Fibroblast of skin of right biceps (primary cell): ENCODE measurements around the gene MIA3.
"Not testable (repeated sequence)": the region's sequence is repeated elsewhere in the genome, so short reads cannot be mapped to it uniquely, and the experiment has no call there.

Experiments
- DNase-seq: peaks from one replicate; pipeline ENCODE4 v3.0.0-alpha.2; 2013

Gene MIA3, protein sequence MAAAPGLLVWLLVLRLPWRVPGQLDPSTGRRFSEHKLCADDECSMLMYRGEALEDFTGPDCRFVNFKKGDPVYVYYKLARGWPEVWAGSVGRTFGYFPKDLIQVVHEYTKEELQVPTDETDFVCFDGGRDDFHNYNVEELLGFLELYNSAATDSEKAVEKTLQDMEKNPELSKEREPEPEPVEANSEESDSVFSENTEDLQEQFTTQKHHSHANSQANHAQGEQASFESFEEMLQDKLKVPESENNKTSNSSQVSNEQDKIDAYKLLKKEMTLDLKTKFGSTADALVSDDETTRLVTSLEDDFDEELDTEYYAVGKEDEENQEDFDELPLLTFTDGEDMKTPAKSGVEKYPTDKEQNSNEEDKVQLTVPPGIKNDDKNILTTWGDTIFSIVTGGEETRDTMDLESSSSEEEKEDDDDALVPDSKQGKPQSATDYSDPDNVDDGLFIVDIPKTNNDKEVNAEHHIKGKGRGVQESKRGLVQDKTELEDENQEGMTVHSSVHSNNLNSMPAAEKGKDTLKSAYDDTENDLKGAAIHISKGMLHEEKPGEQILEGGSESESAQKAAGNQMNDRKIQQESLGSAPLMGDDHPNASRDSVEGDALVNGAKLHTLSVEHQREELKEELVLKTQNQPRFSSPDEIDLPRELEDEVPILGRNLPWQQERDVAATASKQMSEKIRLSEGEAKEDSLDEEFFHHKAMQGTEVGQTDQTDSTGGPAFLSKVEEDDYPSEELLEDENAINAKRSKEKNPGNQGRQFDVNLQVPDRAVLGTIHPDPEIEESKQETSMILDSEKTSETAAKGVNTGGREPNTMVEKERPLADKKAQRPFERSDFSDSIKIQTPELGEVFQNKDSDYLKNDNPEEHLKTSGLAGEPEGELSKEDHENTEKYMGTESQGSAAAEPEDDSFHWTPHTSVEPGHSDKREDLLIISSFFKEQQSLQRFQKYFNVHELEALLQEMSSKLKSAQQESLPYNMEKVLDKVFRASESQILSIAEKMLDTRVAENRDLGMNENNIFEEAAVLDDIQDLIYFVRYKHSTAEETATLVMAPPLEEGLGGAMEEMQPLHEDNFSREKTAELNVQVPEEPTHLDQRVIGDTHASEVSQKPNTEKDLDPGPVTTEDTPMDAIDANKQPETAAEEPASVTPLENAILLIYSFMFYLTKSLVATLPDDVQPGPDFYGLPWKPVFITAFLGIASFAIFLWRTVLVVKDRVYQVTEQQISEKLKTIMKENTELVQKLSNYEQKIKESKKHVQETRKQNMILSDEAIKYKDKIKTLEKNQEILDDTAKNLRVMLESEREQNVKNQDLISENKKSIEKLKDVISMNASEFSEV (N-terminal part only)

GRCh38 chr1:222618001-222618879 lies at the start of gene MIA3:
Gene MIA3 (plus strand): TSS chr1:222618097. CDS start chr1:222618111, 14 bp downstream.
- DNase-seq, result no peak

GRCh38 chr1:222570837-222571236 lies 47.1 kb upstream of the MIA3 start:
- no peak for DNase-seq

DNA sequence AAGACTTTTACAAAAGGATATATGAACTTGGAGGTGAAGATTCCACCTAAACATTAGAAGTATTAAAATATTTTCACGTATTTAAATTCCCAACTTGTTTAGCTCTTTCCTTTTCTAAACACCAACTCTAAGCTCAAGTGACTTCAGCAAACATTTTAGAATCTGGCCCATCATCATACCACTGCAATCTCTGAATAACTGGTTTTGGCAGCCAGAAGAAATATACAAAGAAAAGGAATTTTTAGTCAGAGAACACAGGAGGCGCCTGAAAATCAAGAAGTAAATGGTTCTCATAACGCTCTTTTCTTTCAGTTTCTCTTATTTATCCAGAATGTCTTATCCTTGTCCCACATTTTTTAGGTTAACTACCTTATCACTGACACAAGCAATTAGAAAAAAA lies 38.6 kb upstream of the MIA3 start:
- DNase-seq, result no peak

GRCh38 chr1:222582099-222582774 lies 35.7 kb upstream of the MIA3 start:
- peak; percentile 44 for DNase-seq

DNA sequence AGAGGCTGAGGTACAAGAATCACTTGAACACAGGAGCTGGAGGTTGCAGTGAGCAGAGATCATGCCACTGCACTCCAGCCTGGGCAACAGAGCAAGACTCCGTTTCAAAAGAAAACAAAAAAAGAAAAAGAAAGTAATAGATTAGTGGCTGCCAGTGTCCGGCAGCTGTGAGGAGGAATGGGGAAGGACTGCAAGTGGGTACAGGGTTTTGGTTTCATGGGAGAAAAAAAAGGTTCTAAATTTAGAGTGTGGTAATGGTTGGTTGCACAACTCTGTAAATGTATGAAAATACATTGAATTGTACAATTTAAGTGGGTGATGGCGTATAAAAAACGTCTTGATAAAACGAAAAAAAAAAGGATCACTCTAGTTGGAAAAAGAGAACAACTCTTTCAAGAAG lies 34.8 kb upstream of the MIA3 start:
- no peak for DNase-seq

DNA sequence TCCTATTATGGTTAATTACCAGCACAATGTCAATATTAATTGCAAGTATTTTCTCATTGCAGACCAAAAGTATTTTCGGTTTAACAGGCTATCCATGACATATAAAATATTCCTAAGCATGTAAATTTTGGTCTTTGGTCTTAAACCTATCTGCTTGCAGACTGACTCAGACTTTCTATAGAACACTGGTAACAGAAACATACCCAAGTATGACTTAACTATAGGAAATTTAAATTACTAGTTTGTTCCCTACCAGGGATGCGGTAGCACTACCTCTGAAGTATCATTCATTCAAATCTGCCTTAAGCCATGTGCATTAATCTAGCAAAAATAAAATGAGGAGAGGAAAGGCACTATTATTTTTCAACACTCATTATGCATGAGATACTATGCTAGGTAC lies 31.1 kb upstream of the MIA3 start:
- DNase-seq, result no peak

GRCh38 chr1:222588135-222588534 lies 29.8 kb upstream of the MIA3 start:
- DNase-seq, result no peak

DNA sequence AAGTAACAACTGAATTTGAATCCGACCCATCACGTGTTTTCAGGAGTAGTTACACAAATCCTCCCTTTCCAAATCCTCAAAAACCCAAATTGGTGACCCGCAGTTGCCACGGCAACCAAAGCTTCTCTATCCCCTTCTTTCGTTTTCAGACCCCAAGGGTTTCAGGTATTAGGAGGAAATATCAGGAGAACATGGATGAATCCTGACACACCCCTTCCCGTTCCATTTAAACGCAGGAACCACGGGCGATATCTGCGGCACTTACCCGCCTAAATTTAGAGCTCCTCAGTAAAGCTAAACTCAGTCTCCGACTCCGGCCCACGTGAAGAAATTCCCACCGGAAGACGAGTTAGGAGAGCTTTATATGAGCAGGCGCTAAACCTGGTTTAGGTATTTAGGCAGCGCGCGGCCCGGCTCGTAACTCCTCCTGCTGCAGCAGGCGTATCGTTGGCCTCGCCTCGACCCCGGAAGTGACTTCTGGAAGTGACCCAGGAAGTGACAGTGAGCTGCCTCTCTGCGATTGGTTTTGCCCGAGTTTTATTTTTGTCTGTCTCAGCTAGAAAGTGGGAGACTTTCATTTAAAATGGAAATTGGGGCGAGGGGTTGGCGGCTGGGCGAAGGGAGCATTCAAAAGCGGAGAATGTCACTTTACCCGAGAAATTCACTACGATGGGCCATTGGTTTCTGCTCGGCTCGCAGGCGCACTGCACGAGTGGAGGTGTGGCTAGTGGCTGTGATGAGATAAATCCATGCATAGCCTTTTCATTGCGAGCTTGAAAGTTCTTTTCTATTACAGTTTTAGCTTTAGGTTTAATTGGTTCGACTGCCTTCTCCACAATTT lies 28.2 kb upstream of the MIA3 start, which contains the start of gene TAF1A:
TSS of gene TAF1A (minus strand) at position 472 of the 841 bp plus-strand sequence.
- peak; percentile 85 for DNase-seq

GRCh38 chr1:222592171-222592570 lies 25.7 kb upstream of the MIA3 start:
- peak; percentile 22 for DNase-seq

DNA sequence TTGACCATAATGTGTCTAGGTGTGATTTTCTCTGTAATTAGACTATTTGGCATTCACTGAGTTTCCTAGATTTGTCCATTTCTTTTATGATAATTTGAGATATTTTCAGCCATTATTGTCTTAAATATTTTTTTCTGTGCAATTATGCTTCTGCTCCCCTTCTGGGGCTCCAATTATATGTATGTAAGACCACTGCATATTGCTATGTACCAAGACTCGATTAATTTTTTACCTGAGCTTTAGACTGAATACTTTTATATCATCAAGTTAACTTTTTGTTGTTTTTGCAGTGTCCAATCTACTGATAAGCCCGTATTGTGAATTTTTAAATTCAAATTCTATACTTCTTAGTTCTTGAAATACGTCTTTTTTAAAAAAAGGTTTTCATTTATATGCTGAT lies 23.1 kb upstream of the MIA3 start:
- DNase-seq, result no peak

DNA sequence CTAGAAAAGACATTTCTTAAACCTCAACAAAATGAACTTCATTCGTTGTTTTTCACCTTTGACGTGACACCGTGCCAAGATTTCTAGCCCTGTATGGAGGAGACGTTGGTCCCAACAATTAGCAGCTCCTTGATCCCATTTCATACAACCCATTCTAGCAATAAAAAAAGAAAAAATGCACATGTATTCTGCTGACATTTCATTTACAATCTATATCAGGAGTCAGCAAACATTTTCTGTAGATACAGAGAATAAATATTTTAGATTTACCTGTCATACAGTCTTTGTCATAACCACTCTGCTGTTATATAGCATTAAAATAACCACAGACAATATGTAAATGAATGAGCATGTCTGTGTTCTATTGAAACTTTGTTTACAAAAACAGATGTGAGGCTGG lies 21.2 kb upstream of the MIA3 start:
- DNase-seq, result no peak

GRCh38 chr1:222600281-222600680 lies 17.6 kb upstream of the MIA3 start:
- no peak for DNase-seq

- DNase-seq, result no peak
Observed at GRCh38 chr1:222601257-222601656, 16.6 kb upstream of the MIA3 start.

GRCh38 chr1:222606757-222607156 lies 11.1 kb upstream of the MIA3 start:
- DNase-seq, result no peak

DNA sequence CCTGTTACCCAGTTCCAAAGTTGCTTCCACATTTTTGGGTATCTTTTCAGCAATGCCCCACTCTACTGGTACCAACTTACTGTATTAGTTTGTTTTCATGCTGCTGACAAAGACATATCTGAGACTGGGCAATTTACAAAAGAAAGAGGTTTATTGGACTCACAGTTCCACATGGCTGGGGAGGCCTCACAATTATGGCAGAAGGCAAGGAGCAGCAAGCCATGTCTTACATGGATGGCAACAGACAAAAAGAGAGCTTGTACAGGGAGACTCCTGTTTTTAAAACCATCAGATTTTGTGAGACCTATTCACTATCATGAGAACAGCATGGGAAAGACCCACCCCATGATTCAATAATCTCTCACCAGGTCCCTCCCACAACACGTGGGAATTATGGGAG lies 8.8 kb upstream of the MIA3 start:
- not testable (repeated sequence) for DNase-seq

DNA sequence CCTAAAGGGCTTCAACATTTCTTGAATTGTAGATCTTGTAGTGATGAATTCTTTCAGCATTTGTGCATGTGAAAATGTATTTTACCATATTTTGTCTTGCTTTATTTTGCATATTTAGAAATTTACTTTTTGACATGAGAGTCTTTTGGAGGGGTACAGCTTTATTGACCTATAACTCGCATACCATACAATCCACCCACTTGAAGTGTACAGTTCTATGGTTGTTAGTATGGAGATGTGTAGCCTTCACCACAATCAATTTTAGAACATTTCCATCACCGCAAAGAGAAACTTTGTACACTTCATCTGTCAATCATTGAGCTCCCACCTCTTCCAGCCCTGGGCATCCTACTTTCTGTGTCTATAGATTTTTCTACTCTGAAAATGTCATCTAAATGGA lies 7.2 kb upstream of the MIA3 start:
- DNase-seq, result no peak

- no peak for DNase-seq
Observed at GRCh38 chr1:222613627-222614026, 4.3 kb upstream of the MIA3 start.

DNA sequence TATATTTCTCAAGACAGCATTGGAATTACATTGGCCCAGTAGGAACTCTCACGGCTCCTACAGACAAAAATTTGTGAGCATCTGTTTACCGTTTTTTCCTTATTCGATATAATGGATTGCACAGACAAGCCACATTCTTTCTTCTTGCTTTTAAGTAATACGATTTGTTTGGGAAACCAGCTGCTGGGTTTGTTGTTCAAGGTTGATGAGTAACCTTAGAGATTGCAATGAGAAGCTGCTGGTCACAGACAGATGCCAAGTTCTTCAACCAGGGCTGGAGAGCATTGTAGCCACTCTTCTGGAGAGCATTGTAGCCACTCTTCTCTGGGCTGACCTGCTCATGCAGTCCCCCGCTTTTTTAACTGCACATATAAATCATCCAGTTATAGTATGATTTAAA lies 1.4 kb upstream of the MIA3 start:
- DNase-seq, result peak; percentile 54

GRCh38 chr1:222617367-222617951 lies 438 bp upstream of the MIA3 start:
- DNase-seq, result peak; percentile 98
